SK-N-MC (cell line): ENCODE data around the gene RPS23.
A peak's percentile ranks its signal among the peaks of the same experiment; 100 is the strongest.

ENCODE experiments used
- DNase-seq: peaks from one replicate; pipeline ENCODE4 v3.0.0-alpha.2; 2011; ENCODE audit warnings: low read depth, low spot score
- H3K27ac ChIP-seq: fragments of 200-600 bp; sonication (generic); 2 replicates; pipeline ENCODE4 v1.5.1; 2016; ENCODE audit warnings: mixed run types
- H3K36me3 ChIP-seq: fragments of 200-600 bp; sonication (generic); 2 replicates; pipeline ENCODE4 v1.6.1; 2017; ENCODE audit warnings: antibody characterized with exemption, low read length, mixed read lengths; ENCODE audit not compliant: insufficient read depth
- H3K4me3 ChIP-seq: fragments of 200-600 bp; sonication (generic); 2 replicates; pipeline ENCODE4 v1.5.1; 2016
- H3K9ac ChIP-seq: fragments of 200-600 bp; sonication (generic); 2 replicates; pipeline ENCODE4 v1.8.0; 2017; ENCODE audit warnings: mixed run types, mixed read lengths; ENCODE audit not compliant: insufficient read length
- H3K9me3 ChIP-seq: fragments of 200-600 bp; sonication (generic); 2 replicates; pipeline ENCODE4 v1.6.1; 2017; ENCODE audit warnings: low read depth, mild to moderate bottlenecking, antibody characterized with exemption, low read length, moderate library complexity, mixed read lengths
- EZH2 ChIP-seq: fragments of 200-600 bp; sonication (generic); IDR thresholded peaks from one replicate; pipeline ENCODE4 v1.6.1; 2017; ENCODE audit warnings: antibody characterized with exemption
- FOXP2 ChIP-seq: optimal IDR thresholded peaks from 2 replicates; pipeline ENCODE3; 2011; ENCODE audit warnings: mild to moderate bottlenecking, moderate library complexity; ENCODE audit not compliant: insufficient read depth; ENCODE audit errors: extremely low read length, control extremely low read depth
- POLR2AphosphoS5 ChIP-seq: IDR thresholded peaks from 2 replicates; pipeline ENCODE4 v1.6.1; 2012; ENCODE audit warnings: mild to moderate bottlenecking, low read depth, low read length, borderline replicate concordance

RPS23 gene

GRCh38 chr5:82265047-82265446 is 13.1 kb downstream of the RPS23 start:
- Histone ChIP-seq H3K9me3 (no peaks in the 10 kb centered on the region), H3K4me3 (no peak overlapping the region), H3K36me3 (peaks cover 5% of the 10 kb centered on the region), H3K9ac (no peak overlapping the region), H3K27ac (no peak overlapping the region; the same call in 1 of the 2 replicates)
- no peak for TF ChIP-seq POLR2AphosphoS5
- DNase-seq: no peak

DNA sequence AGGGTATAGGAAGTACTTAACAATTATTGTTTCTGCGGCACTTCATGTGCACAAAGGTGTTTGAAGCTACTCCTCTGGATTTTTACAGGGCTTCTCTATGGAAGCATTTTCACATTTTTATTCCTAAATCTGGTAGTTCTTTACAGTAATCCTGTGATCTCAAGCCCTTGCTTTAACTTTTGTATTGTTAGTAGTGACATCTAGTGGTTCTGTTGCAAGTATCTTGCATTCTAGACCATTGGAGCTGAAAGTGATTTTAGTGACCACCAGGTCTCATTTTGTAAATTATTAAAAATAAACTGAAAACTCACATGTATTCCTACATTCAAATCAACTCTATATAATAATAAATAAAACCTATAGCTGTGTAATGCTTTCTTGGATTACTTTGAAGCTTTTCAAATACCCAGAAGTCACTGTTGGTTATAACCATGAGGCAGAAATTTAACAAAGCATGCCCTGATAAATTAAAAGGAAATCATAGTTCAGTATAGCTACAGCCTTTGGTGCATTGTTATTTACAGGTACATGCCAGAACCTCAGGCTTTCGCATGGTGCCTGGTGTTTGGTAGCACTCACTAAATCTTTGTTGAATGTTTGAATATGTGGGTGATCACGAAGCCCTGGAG is 18.9 kb downstream of the RPS23 start:
- Histone ChIP-seq H3K9me3 (no peaks in the 10 kb centered on the region), H3K4me3 (no peak overlapping the region), H3K9ac (no peak overlapping the region), H3K36me3 (no peaks in the 10 kb centered on the region), H3K27ac (no peak overlapping the region)
- TF ChIP-seq FOXP2 (no peak), EZH2 (no peak)
- peak; percentile 16 for DNase-seq

GRCh38 chr5:82257729-82258128 is 20.4 kb downstream of the RPS23 start:
- DNase-seq: no peak
- H3K27ac ChIP-seq: no peak overlapping the region
- H3K9me3 ChIP-seq: no peaks in the 10 kb centered on the region
- no peaks in the 10 kb centered on the region for H3K36me3 ChIP-seq
- no peak for TF ChIP-seq EZH2
- no peak for TF ChIP-seq POLR2AphosphoS5
- TF ChIP-seq FOXP2: no peak
- H3K4me3 ChIP-seq: no peak overlapping the region
- no peak overlapping the region for H3K9ac ChIP-seq

DNA sequence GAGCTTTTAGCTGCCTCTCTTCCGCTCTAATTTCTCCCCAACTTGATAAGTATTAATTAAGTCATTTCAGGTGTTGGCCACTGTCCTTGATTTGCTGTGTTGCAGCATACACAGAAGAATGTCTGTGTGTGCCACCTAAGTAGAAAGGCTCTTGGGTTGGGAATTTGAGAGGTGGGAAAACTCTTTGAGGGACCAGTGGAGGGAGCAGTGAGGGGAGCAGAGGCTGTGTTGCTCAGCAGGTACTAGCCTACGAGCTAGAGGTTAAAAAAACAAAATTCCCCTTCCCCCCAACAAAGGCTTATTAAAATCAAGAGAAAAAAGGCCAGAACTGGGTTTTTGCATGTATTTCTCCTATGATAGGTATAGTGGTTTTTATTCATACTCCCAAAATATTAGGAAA is 20.9 kb downstream of the RPS23 start:
- TF ChIP-seq POLR2AphosphoS5 (no peak), EZH2 (no peak), FOXP2 (no peak)
- no peak overlapping the region for H3K9ac ChIP-seq
- H3K9me3 ChIP-seq: no peaks in the 10 kb centered on the region
- no peak for DNase-seq
- no peak overlapping the region for H3K27ac ChIP-seq
- no peaks in the 10 kb centered on the region for H3K36me3 ChIP-seq
- H3K4me3 ChIP-seq: no peak overlapping the region

GRCh38 chr5:82255844-82256243 is 22.3 kb downstream of the RPS23 start:
- TF ChIP-seq POLR2AphosphoS5 (no peak), FOXP2 (no peak), EZH2 (no peak)

GRCh38 chr5:82252744-82253143 is 25.4 kb downstream of the RPS23 start:
- no peak overlapping the region for H3K4me3 ChIP-seq
- no peaks in the 10 kb centered on the region for H3K36me3 ChIP-seq
- DNase-seq: no peak
- no peaks in the 10 kb centered on the region for H3K9me3 ChIP-seq
- TF ChIP-seq FOXP2 (no peak), POLR2AphosphoS5 (no peak), EZH2 (no peak)
- no peak overlapping the region for H3K9ac ChIP-seq
- H3K27ac ChIP-seq: no peak overlapping the region

More at GRCh38 chr5:82255844-82256243, 22.3 kb downstream of the RPS23 start:
- Histone ChIP-seq H3K36me3 (no peaks in the 10 kb centered on the region), H3K9ac (no peak overlapping the region), H3K27ac (no peak overlapping the region), H3K9me3 (no peaks in the 10 kb centered on the region), H3K4me3 (no peak overlapping the region)
- no peak for DNase-seq

DNA sequence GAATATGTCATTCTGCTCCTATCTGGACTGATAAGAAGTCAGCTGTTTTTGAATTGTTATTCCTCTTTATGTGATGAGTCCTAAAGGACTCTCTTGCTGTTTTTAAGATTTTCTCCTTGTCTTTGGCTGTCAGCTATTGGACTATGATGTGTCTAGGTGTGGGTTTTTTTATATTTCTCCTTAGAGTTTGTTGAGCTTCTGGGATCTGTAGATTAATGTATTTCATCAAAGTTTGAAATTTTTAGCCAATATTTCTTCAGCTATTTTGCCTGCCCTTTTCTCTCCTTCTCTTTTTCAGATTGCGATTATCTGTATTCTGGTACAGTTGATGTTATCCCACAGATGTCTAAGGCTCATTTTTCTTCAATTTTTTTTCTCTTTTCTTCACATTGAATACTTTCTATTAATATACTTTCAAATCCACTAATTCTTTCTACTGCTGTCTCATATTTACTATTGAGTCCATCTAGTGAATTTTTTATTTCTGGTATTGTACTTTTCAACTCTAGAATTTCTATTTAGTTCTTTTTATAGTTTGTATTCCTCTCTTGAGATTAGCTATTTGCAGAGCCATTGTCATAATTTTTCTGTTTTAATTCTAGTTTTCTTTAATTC is 31.1 kb downstream of the RPS23 start:
- Histone ChIP-seq H3K9ac (no peak overlapping the region), H3K4me3 (no peak overlapping the region), H3K9me3 (peaks cover 2% of the 10 kb centered on the region; the same call in 1 of the 2 replicates), H3K27ac (no peak overlapping the region), H3K36me3 (no peaks in the 10 kb centered on the region)
- no peak for DNase-seq
- TF ChIP-seq POLR2AphosphoS5 (no peak), FOXP2 (no peak), EZH2 (no peak)

- Histone ChIP-seq H3K4me3 (no peak overlapping the region), H3K27ac (no peak overlapping the region), H3K36me3 (no peaks in the 10 kb centered on the region), H3K9me3 (peaks cover 2% of the 10 kb centered on the region; the same call in 1 of the 2 replicates), H3K9ac (no peak overlapping the region)
- no peak for DNase-seq
- TF ChIP-seq EZH2: no peak
- no peak for TF ChIP-seq POLR2AphosphoS5
- no peak for TF ChIP-seq FOXP2
Measured at GRCh38 chr5:82244854-82245635, 33.1 kb downstream of the RPS23 start.
